CD14-positive monocyte (primary cell): ENCODE data around the gene TRAF1. TPM values are rescaled to one million over a fixed set of nuclear protein-coding genes. Genes with fewer than 3 reads are reported as not detected.

Source experiments
- DNase-seq, 3 donors: peaks; one replicate each; pipeline ENCODE4 v3.0.0-alpha.2; 2011 to 2022
- H2AFZ ChIP-seq: 2 replicates; pipeline ENCODE4 v1.6.0; 2012; ENCODE audit warnings: mild to moderate bottlenecking, low read depth, low read length, inconsistent platforms; ENCODE audit not compliant: insufficient read depth, poor library complexity, severe bottlenecking
- H3K27ac ChIP-seq, 2 donors: 1 replicate in 1 of 2; 2 replicates in 1 of 2; pipeline ENCODE4 v1.5.1; 2012 to 2013; ENCODE audit warnings: low read length in 2 of 2, control low read depth in 1 of 2, inconsistent platforms in 1 of 2, low read depth in 1 of 2, mild to moderate bottlenecking in 1 of 2
- H3K27me3 ChIP-seq, 2 donors: one replicate each; pipeline versions ENCODE4 v1.6.0 to v1.6.1; 2011 to 2013; ENCODE audit warnings: low read length in 2 of 2; ENCODE audit not compliant: control insufficient read depth in 2 of 2, insufficient read depth in 2 of 2
- H3K36me3 ChIP-seq, 2 donors: replicated peaks in 1 of 2; 1 replicate in 1 of 2; 2 replicates in 1 of 2; pipeline versions ENCODE4 v1.5.1 to v1.6.1; 2012 to 2013; ENCODE audit warnings: low read length in 2 of 2, control low read depth in 1 of 2, inconsistent platforms in 1 of 2, mild to moderate bottlenecking in 1 of 2; ENCODE audit not compliant: insufficient read depth in 2 of 2, control insufficient read depth in 1 of 2
- H3K4me1 ChIP-seq, 2 donors: 1 replicate in 1 of 2; 2 replicates in 1 of 2; pipeline versions ENCODE4 v1.5.1 to v1.6.1; 2012 to 2013; ENCODE audit warnings: low read length in 2 of 2, control low read depth in 1 of 2, inconsistent platforms in 1 of 2, mild to moderate bottlenecking in 1 of 2, moderate library complexity in 1 of 2; ENCODE audit not compliant: insufficient read depth in 2 of 2, control insufficient read depth in 1 of 2
- H3K4me2 ChIP-seq: replicated peaks from 2 replicates; pipeline ENCODE3; 2012; ENCODE audit warnings: low read length, moderate library complexity, mild to moderate bottlenecking; ENCODE audit not compliant: poor library complexity, severe bottlenecking; ENCODE audit errors: extremely low read depth
- H3K4me3 ChIP-seq, 3 experiments: fragments of 200-600 bp in 1 of 3; sonication (generic) in 1 of 3; replicated peaks in 1 of 3; 1 replicate in 2 of 3; 2 replicates in 1 of 3; pipeline ENCODE4 v1.5.1; 2011 to 2013; ENCODE audit warnings: low read length in 3 of 3, mild to moderate bottlenecking in 3 of 3, control low read depth in 2 of 3, low read depth in 2 of 3, inconsistent platforms in 1 of 3, moderate library complexity in 1 of 3
- H3K79me2 ChIP-seq: 2 replicates; pipeline ENCODE4 v1.6.0; 2012; ENCODE audit warnings: mild to moderate bottlenecking, control low read depth, inconsistent platforms, low read length, moderate library complexity; ENCODE audit not compliant: insufficient read depth
- H3K9ac ChIP-seq: 2 replicates; pipeline ENCODE4 v1.6.0; 2017; ENCODE audit warnings: low read length, mild to moderate bottlenecking; ENCODE audit not compliant: insufficient read depth, poor library complexity, severe bottlenecking
- H3K9me3 ChIP-seq, 2 donors: replicated peaks in 1 of 2; 1 replicate in 1 of 2; 2 replicates in 1 of 2; pipeline versions ENCODE4 v1.5.1 to v1.6.1; 2012 to 2013; ENCODE audit warnings: low read length in 2 of 2, control low read depth in 1 of 2; ENCODE audit not compliant: control insufficient read depth in 1 of 2, insufficient read depth in 1 of 2
- H4K20me1 ChIP-seq: 2 replicates; pipeline ENCODE4 v1.6.0; 2012; ENCODE audit warnings: mild to moderate bottlenecking, low read length, control low read depth, moderate library complexity; ENCODE audit not compliant: insufficient read depth
- H3K27ac Mint-ChIP-seq, 7 donors: one replicate each; pipeline ENCODE4 v1.8.0; 2020; ENCODE audit warnings: mild to moderate bottlenecking in 7 of 7, mixed read lengths in 7 of 7, moderate library complexity in 6 of 7, inconsistent platforms in 2 of 7
- H3K27me3 Mint-ChIP-seq, 3 donors: one replicate each; pipeline ENCODE4 v1.8.0; 2021 to 2022; ENCODE audit warnings: low read depth in 3 of 3, mild to moderate bottlenecking in 3 of 3, mixed read lengths in 3 of 3, moderate library complexity in 3 of 3, inconsistent platforms in 1 of 3
- H3K36me3 Mint-ChIP-seq, 2 donors: one replicate each; pipeline ENCODE4 v1.8.0; 2020; ENCODE audit warnings: mixed read lengths in 2 of 2, inconsistent platforms in 1 of 2, mild to moderate bottlenecking in 1 of 2
- H3K4me1 Mint-ChIP-seq: one replicate; pipeline ENCODE4 v1.8.0; 2020; ENCODE audit warnings: mild to moderate bottlenecking, mixed read lengths
- H3K4me3 Mint-ChIP-seq, 2 donors: one replicate each; pipeline ENCODE4 v1.8.0; 2020; ENCODE audit warnings: mild to moderate bottlenecking in 2 of 2, mixed read lengths in 2 of 2, moderate library complexity in 1 of 2
- H3K9me3 Mint-ChIP-seq, 7 donors: one replicate each; pipeline ENCODE4 v1.8.0; 2020 to 2022; ENCODE audit warnings: mixed read lengths in 7 of 7, mild to moderate bottlenecking in 6 of 7, moderate library complexity in 6 of 7, inconsistent platforms in 2 of 7
- WGBS: methylation state at CpG from one replicate; pipeline ENCODE4 v1.1.5; 2013; ENCODE audit warnings: missing lambda C conversion rate; ENCODE audit not compliant: insufficient coverage; 5-methylcytosine and 5-hydroxymethylcytosine counted together
- intact Hi-C, 2 donors: fragments of 100-400 bp; cut with micrococcal nuclease; formaldehyde crosslinking; loops; one replicate each; pipeline versions ENCODE4 v1.15.0 to v1.15.1; 2023
- polyA plus RNA-seq, 3 donors: library from polyadenylated mRNA; depleted of rRNA in 1 of 3; unstranded in 2 of 3; stranded (reverse) in 1 of 3; fragments of 300-500 nt in 2 of 3; fragments of >200 nt in 1 of 3; fragmentation: Illumina TruSeq in 2 of 3; gene quantifications; 1 replicate in 2 of 3; 2 replicates in 1 of 3; pipeline ENCODE4 v1.2.3, GENCODE V29; 2012 to 2021
- TF ChIP-seq, protein P1 (sequence below): fragments of 200-600 bp; IDR thresholded peaks from one replicate; pipeline ENCODE4 v1.8.0; 2022; ENCODE audit warnings: antibody characterized with exemption, mild to moderate bottlenecking

The TRAF1 gene
- polyA plus RNA-seq, 3 donors, result 0.15 to 22.8 (median 0.74) TPM

- H3K36me3 Mint-ChIP-seq, result peaks cover 12 to 16% of the 10 kb centered on the region in 2 donors
- Histone ChIP-seq H3K4me2 (peak overlapping the region; percentile 83), H2AFZ (peak overlapping the region; percentile 85), H3K36me3 (peaks cover 11 to 14% of the 10 kb centered on the region in 2 donors), H3K9ac (peak overlapping the region; percentile 62), H4K20me1 (no peaks in the 10 kb centered on the region), H3K27ac (peak overlapping the region in 1 of 2 donors; percentile 91), H3K27me3 (no peaks in the 10 kb centered on the region), H3K4me1 (peaks cover 29 to 31% of the 10 kb centered on the region in 2 donors), H3K79me2 (peaks cover 35% of the 10 kb centered on the region), H3K4me3 (peak overlapping the region in 2 of 3 experiments; percentile 66 to 82), H3K9me3 (no peaks in the 10 kb centered on the region)
- 84% methylated on average over 2 of the region's 8 CpGs for WGBS
- intact Hi-C loops, result loop anchor here in 1 of 2 donors (5.0 kb wide), 1 partner anchor 49 kb away; the partner anchor contains the start of gene TRAF1
- H3K4me1 Mint-ChIP-seq, result peaks cover 39% of the 10 kb centered on the region
- peak overlapping the region; percentile 98 to 99 for H3K4me3 Mint-ChIP-seq
- TF ChIP-seq, protein P1, sequence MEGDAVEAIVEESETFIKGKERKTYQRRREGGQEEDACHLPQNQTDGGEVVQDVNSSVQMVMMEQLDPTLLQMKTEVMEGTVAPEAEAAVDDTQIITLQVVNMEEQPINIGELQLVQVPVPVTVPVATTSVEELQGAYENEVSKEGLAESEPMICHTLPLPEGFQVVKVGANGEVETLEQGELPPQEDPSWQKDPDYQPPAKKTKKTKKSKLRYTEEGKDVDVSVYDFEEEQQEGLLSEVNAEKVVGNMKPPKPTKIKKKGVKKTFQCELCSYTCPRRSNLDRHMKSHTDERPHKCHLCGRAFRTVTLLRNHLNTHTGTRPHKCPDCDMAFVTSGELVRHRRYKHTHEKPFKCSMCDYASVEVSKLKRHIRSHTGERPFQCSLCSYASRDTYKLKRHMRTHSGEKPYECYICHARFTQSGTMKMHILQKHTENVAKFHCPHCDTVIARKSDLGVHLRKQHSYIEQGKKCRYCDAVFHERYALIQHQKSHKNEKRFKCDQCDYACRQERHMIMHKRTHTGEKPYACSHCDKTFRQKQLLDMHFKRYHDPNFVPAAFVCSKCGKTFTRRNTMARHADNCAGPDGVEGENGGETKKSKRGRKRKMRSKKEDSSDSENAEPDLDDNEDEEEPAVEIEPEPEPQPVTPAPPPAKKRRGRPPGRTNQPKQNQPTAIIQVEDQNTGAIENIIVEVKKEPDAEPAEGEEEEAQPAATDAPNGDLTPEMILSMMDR, result no peak
- DNase-seq, result no peak
- peak overlapping the region; percentile 13 to 98 (median 93) for H3K27ac Mint-ChIP-seq
- H3K27me3 Mint-ChIP-seq, result peaks cover 1 to 4% (median 1%) of the 10 kb centered on the region in 3 donors
- peaks cover 0 to 2% (median 0%) of the 10 kb centered on the region in 7 donors for H3K9me3 Mint-ChIP-seq
Observed at GRCh38 chr9:120878188-120879130, 48.1 kb downstream of the TRAF1 start.

- peak; percentile 43 to 53 (median 49) for DNase-seq
- Histone ChIP-seq H3K4me3 (peak overlapping the region; percentile 66 to 97 (median 82)), H3K27ac (peak overlapping the region; percentile 88 to 91), H3K9me3 (no peaks in the 10 kb centered on the region), H3K9ac (peak overlapping the region; percentile 62), H3K4me1 (peaks cover 29 to 31% of the 10 kb centered on the region in 2 donors), H2AFZ (peak overlapping the region; percentile 85), H3K4me2 (peak overlapping the region; percentile 83), H3K36me3 (peaks cover 12 to 24% of the 10 kb centered on the region in 2 donors), H3K79me2 (peaks cover 45% of the 10 kb centered on the region), H3K27me3 (no peaks in the 10 kb centered on the region), H4K20me1 (no peaks in the 10 kb centered on the region)
- TF ChIP-seq, protein P1, result no peak
- Mint-ChIP-seq H3K4me3 (peak overlapping the region; percentile 98 to 99), H3K9me3 (peaks cover 0 to 2% (median 0%) of the 10 kb centered on the region in 7 donors), H3K4me1 (peaks cover 43% of the 10 kb centered on the region), H3K27ac (peak overlapping the region; percentile 85 to 98 (median 94)), H3K36me3 (peaks cover 22 to 26% of the 10 kb centered on the region in 2 donors), H3K27me3 (peaks cover 1 to 4% (median 1%) of the 10 kb centered on the region in 3 donors)
- intact Hi-C loops, result loop anchor here (2.0 to 5.0 kb wide), 2 partner anchors 50 to 57 kb away; partner anchors contain the start of gene TRAF1 (in 1 of the 2)
- WGBS, result under 1% methylated on average over 58 of the region's 63 CpGs
Observed at GRCh38 chr9:120877276-120878034, 49.1 kb downstream of the TRAF1 start.
